Activated CD4-positive, alpha-beta T cell treated with anti-CD3 and anti-CD28 coated beads, Interleukin-2, amount 10 ng/mL, durations not matched to agents 24 days and 14 days (primary cell): ENCODE measurements around the gene COL2A1. TPM values are rescaled to one million over a fixed set of nuclear protein-coding genes. Genes with fewer than 3 reads are reported as not detected.
A peak's percentile ranks its signal among the peaks of the same experiment; 100 is the strongest.

Experiments used
- DNase-seq: peaks from one replicate; pipeline ENCODE4 v3.0.0; 2022
- H3K27ac Mint-ChIP-seq: one replicate; pipeline ENCODE4 v1.8.0; 2022; ENCODE audit warnings: mild to moderate bottlenecking, mixed read lengths
- H3K27me3 Mint-ChIP-seq: one replicate; pipeline ENCODE4 v1.8.0; 2022; ENCODE audit warnings: mixed read lengths
- H3K36me3 Mint-ChIP-seq: one replicate; pipeline ENCODE4 v1.8.0; 2022; ENCODE audit warnings: low read depth, mild to moderate bottlenecking, mixed read lengths
- H3K4me1 Mint-ChIP-seq: one replicate; pipeline ENCODE4 v1.8.0; 2021; ENCODE audit warnings: mixed read lengths
- H3K4me3 Mint-ChIP-seq: one replicate; pipeline ENCODE4 v1.8.0; 2022; ENCODE audit warnings: mild to moderate bottlenecking, moderate library complexity, mixed read lengths
- H3K9me3 Mint-ChIP-seq: one replicate; pipeline ENCODE4 v1.8.0; 2021; ENCODE audit warnings: mixed read lengths
- intact Hi-C: fragments of 100-400 bp; cut with micrococcal nuclease; formaldehyde crosslinking; loops from one replicate; pipeline ENCODE4 v1.15.1; 2023
- total RNA-seq: library from RNA; stranded (reverse); gene quantifications from 2 replicates; pipeline ENCODE4 v1.2.3, GENCODE V29; 2022

Gene COL2A1
- total RNA-seq, 1 donor from 2014 or later = 0.07 TPM

DNA sequence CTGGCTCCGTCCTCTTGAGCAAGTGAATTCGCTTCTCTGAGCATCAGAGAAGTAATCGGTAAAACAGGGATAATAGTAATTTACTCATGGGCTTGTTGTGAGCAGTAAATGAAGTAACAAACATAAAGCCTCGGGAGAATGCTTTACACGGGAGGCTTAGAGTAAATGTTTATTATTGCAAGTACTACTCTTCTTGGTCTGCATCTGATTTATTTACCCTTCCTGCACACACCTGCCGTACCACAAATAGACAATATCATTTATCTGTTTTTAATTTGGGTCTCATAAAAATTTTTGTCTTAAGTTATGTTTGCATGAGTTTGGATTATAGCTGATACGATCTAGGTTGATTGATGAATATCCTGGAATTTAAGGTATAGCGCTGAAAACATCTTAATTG lies 7.8 kb upstream of the COL2A1 start:
- Mint-ChIP-seq H3K9me3 (no peaks in the 10 kb centered on the region), H3K4me1 (no peaks in the 10 kb centered on the region), H3K27me3 (peaks cover 80% of the 10 kb centered on the region), H3K4me3 (no peak overlapping the region), H3K36me3 (no peaks in the 10 kb centered on the region), H3K27ac (no peak overlapping the region)
- intact Hi-C loops = no loop called here
- no peak for DNase-seq

DNA sequence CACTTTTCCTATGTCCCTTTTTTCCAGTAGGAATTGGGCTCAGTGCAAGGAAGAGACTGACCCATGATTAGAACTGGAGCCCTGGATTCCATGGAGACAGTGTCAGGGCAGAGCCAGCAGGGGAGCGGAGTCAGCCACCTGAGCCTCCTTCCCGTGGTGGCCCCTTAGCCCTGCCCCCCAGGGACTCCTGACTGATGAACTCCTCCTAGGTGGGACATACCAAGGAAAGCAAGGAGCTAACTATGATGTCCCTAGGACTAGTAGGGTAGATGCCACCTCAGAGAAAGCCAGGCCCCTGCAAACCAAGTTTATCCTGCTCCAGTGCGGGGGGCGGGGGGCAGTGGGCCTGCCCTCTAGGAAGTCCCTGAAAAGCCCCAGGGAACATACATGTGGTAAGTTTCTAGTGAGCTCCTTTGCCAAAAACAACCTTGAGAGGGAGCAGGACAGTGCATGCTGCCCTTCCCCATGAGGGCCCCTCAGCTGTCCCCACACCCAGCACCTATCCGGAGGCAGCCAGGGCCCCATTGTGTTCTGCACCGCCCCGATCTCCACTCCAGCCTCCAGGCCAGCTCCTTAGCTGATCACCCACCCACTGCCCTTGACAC lies 6.2 kb upstream of the COL2A1 start:
- no peak for DNase-seq
- Mint-ChIP-seq H3K4me1 (peaks cover under 1% of the 10 kb centered on the region), H3K4me3 (no peak overlapping the region), H3K9me3 (no peaks in the 10 kb centered on the region), H3K36me3 (no peaks in the 10 kb centered on the region), H3K27me3 (peaks cover 83% of the 10 kb centered on the region), H3K27ac (no peak overlapping the region)
- intact Hi-C loops = no loop called here

DNA sequence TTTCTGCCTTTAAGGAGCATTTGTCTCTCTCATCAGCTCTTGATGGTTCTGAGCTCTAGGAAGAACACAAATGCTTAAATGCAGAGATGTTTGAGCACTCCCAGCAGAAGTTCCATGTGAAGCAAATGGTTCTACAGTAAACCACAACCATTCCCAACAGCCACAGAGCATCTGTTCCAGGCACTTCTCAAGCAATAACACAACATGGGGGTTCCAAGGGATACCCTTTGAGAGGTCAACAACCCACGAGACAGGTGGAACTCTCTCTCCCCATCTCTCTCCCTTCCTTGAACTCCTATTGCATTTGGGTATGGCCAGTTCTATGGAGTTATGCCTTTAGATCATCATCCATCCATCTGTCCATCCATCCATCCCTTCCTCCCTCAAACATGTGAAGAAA lies 5.2 kb upstream of the COL2A1 start:
- intact Hi-C loops = no loop called here
- Mint-ChIP-seq H3K4me3 (no peak overlapping the region), H3K9me3 (no peaks in the 10 kb centered on the region), H3K4me1 (peaks cover 2% of the 10 kb centered on the region), H3K27ac (no peak overlapping the region), H3K27me3 (peaks cover 84% of the 10 kb centered on the region), H3K36me3 (no peaks in the 10 kb centered on the region)
- no peak for DNase-seq

DNA sequence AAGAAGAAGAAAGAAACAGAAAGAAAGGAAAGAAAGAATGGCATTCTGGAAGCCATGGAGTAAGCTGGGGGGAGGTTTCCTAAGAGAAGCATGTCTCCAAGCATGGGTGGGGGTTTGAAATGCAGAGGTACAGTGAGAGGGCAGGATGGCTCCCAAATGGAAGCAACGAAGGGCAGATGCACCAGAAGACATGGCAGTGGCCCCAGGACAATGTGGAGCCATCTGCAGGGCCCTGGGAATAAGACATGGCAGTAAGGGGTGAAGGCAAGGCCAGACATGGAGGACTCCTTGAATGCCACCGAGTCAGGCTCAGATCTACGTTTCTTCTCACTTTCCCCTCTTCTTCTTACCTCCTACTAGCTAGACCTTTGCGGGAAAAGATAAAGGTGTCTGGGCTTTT lies 4.7 kb upstream of the COL2A1 start:
- H3K36me3 Mint-ChIP-seq = no peaks in the 10 kb centered on the region
- intact Hi-C loops = no loop called here
- peaks cover 2% of the 10 kb centered on the region for H3K4me1 Mint-ChIP-seq
- no peaks in the 10 kb centered on the region for H3K9me3 Mint-ChIP-seq
- no peak overlapping the region for H3K27ac Mint-ChIP-seq
- no peak overlapping the region for H3K4me3 Mint-ChIP-seq
- peaks cover 82% of the 10 kb centered on the region for H3K27me3 Mint-ChIP-seq
- no peak for DNase-seq

DNA sequence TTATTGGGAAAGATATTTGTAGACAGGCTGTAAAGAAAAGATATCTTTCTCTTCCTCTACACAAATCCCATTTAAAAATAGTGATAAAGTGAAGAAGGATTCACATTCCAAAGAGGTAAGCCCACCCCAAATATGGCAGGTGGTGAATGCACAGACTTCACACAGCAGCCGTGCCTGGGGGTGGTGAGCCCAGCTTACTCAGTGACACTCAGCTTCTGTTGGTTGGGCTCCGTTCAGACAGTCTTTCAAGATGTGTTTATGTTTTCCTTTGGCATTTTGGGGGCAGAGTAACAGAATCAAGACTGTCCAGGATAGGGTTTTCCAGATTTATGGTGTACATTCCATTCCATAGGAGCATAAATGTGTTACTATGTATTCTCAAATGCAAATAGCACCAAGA lies 4.1 kb upstream of the COL2A1 start:
- Mint-ChIP-seq H3K27ac (no peak overlapping the region), H3K4me3 (no peak overlapping the region), H3K9me3 (no peaks in the 10 kb centered on the region), H3K36me3 (no peaks in the 10 kb centered on the region), H3K4me1 (peaks cover 8% of the 10 kb centered on the region), H3K27me3 (peaks cover 83% of the 10 kb centered on the region)
- no peak for DNase-seq
- intact Hi-C loops = no loop called here

DNA sequence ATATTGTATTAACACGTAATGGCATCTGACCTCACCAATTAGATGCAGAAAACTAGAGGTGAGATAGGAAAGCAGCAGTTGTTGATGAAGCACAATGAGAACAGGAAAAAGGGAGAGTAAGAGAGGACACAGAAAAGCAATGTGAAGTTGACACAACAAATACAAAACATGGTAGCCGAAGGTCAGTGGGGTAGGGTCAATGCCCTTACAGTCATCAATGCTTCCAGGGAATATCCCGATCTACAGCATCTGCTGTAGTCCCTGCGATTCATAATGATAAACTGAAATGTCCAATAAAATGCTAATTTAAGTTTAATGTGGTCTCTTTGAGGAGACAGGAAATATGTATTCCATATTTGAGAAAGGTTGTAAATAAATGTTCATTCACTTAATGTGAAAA lies 2.9 kb upstream of the COL2A1 start:
- Mint-ChIP-seq H3K4me3 (no peak overlapping the region), H3K27me3 (peaks cover 83% of the 10 kb centered on the region), H3K4me1 (peaks cover 18% of the 10 kb centered on the region), H3K36me3 (no peaks in the 10 kb centered on the region), H3K9me3 (no peaks in the 10 kb centered on the region), H3K27ac (no peak overlapping the region)
- intact Hi-C loops = no loop called here
- DNase-seq = no peak

DNA sequence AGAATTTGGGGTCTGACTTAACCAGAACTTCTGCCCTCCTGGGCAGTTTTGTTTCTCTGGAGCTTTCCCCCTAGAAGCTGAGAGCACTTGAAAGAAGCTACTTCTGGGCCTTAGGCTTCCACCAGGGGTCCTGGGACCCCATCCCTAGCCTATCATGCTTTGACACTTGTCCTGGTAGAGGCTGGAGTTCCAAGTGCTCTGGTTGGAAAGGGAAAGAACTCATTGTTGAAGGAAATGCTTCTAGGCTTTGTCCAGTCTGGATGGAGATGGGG lies 1.4 kb upstream of the COL2A1 start:
- Mint-ChIP-seq H3K36me3 (no peaks in the 10 kb centered on the region), H3K4me1 (peaks cover 33% of the 10 kb centered on the region), H3K27ac (no peak overlapping the region), H3K27me3 (peaks cover 88% of the 10 kb centered on the region), H3K9me3 (no peaks in the 10 kb centered on the region), H3K4me3 (no peak overlapping the region)
- intact Hi-C loops = no loop called here
- DNase-seq = no peak

DNA sequence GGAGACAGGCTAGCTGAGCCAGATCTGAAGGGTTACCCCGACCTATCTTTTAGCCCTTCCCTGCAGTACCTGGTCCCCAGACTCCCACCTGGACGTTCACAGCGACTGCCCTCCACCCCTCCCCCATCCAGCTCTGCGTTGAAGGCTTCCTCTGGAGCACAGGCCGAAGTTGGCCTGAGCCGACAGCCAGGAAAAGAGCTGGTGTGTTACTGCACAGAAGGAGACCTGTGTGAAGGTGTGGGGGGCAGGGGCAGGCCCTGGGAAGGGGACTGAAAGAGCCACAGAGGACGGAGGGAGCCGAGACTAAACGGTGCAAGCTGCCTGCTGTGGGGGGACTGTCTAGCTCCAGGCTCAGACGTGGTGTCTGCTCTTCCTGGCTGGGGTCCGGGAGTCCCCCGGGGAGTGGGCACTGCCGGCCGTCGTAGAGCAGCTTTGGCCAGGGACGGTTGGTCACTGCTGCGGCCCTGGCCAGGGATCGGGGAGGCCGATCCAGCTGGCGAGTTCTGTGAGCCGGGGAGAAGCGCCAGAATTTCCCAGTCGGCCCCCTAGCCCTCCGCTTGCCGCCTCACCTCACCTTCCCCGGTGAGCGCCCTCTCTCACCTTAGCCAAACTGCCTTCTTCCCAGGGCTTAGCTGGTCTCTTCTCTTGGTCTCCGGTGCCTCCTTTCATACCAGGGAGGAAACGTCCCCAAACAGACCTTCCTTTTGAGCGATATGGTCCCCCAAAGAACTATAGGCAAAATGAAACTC lies 899 bp upstream of the COL2A1 start:
- no peak for DNase-seq
- Mint-ChIP-seq H3K4me3 (no peak overlapping the region), H3K36me3 (no peaks in the 10 kb centered on the region), H3K27ac (no peak overlapping the region), H3K9me3 (no peaks in the 10 kb centered on the region), H3K27me3 (peaks cover 91% of the 10 kb centered on the region), H3K4me1 (peaks cover 33% of the 10 kb centered on the region)
- intact Hi-C loops = no loop called here

DNA sequence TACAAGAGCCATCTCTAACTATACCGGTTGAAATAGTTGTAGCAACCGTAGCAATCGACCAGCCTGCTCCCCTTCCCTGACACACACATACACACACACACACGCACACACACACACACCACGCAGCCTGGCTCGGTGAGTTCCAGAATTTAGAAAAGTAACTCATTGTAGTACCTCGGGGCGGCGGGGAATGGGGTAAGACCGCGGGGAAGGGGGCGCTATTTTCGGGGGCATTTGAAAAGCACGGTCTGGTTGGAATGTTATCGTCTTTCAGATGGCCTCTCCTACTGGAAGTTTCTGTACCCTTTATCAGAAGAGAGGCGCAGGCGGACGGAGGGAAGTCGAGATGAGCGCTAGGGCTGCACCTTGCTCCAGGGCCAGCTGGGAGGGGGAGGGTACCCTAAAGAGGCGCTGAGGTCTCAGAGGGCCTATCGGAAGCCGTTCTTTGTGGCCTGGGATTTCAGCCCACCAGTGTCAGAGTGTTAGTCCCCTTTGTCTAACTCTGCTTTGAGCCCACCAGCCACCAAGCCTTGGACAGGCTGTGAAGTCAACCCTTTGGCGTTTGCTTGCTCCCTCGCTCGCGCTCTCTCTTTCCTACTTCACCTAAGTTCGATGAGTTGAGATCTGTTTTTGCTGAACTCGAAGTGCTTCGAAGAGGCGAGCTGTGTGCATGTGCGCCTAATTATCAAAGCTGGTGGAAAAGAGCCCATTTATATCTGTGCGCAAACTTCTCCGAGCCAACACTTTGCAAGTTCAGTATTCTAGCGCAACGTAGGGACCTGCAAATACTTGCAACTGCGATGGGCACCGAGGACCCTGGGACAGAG lies 837 bp downstream of the COL2A1 start:
- Mint-ChIP-seq H3K9me3 (no peaks in the 10 kb centered on the region), H3K27me3 (peaks cover 91% of the 10 kb centered on the region), H3K36me3 (no peaks in the 10 kb centered on the region), H3K4me1 (peaks cover 33% of the 10 kb centered on the region), H3K4me3 (peak overlapping the region; percentile 60), H3K27ac (peak overlapping the region; percentile 32)
- intact Hi-C loops = loop anchor here (5.0 kb wide), 2 partner anchors 184 to 979 kb away; no protein-coding TSS in a partner anchor
- peak; percentile 67 for DNase-seq

DNA sequence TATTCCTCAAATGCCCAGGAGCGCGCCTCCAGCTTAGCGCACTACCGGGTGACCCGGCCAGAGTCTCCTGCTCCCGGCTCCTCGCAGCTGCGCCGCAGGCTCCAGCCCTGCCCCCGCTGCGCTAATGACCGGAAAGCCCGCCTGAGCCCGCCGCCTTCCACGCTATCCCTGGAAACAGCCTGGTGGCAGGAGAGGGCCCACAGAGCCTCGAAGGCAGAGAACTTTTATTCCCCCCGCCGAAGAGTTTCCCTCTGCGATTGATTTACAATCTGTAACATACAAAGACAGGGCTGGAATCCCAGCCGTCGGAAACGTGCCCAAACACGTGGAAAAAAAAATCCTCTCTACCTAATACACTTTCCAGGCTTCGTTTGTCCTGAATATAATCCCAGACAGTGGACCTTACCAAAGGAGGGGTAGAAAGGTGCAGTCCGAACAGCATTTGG lies 1.5 kb downstream of the COL2A1 start:
- Mint-ChIP-seq H3K4me3 (peak overlapping the region; percentile 60), H3K36me3 (no peaks in the 10 kb centered on the region)

DNA sequence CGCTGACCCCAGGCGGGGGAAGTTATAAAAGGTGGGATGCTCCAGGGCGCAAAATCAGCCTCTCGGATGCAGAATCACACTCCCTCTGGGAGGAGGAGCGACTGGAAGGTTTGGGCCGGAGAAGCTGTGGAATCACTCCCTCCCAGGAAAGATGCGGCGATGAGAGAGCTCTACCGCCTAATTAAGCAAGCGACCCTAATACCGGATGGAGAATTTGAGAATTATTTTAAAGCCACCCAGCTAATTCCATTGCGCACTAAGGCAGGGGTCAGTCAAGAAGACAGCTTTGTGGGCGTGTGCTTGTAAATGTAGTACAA lies 1.9 kb downstream of the COL2A1 start:
- intact Hi-C loops = loop anchor here (5.0 kb wide), 2 partner anchors 185 to 980 kb away; no protein-coding TSS in a partner anchor
- no peak overlapping the region for H3K27ac Mint-ChIP-seq
- H3K4me3 Mint-ChIP-seq = peak overlapping the region; percentile 73
- H3K9me3 Mint-ChIP-seq = no peaks in the 10 kb centered on the region
- H3K4me1 Mint-ChIP-seq = peaks cover 33% of the 10 kb centered on the region
- peaks cover 90% of the 10 kb centered on the region for H3K27me3 Mint-ChIP-seq
- H3K36me3 Mint-ChIP-seq = no peaks in the 10 kb centered on the region
- no peak for DNase-seq

More for the DNA sequence above, 1.5 kb downstream of the COL2A1 start:
- DNase-seq = peak; percentile 65
- no peaks in the 10 kb centered on the region for H3K9me3 Mint-ChIP-seq
- H3K4me1 Mint-ChIP-seq = peaks cover 33% of the 10 kb centered on the region
- H3K27ac Mint-ChIP-seq = no peak overlapping the region
- peaks cover 91% of the 10 kb centered on the region for H3K27me3 Mint-ChIP-seq
- intact Hi-C loops = loop anchor here (5.0 kb wide), 2 partner anchors 185 to 980 kb away; no protein-coding TSS in a partner anchor

DNA sequence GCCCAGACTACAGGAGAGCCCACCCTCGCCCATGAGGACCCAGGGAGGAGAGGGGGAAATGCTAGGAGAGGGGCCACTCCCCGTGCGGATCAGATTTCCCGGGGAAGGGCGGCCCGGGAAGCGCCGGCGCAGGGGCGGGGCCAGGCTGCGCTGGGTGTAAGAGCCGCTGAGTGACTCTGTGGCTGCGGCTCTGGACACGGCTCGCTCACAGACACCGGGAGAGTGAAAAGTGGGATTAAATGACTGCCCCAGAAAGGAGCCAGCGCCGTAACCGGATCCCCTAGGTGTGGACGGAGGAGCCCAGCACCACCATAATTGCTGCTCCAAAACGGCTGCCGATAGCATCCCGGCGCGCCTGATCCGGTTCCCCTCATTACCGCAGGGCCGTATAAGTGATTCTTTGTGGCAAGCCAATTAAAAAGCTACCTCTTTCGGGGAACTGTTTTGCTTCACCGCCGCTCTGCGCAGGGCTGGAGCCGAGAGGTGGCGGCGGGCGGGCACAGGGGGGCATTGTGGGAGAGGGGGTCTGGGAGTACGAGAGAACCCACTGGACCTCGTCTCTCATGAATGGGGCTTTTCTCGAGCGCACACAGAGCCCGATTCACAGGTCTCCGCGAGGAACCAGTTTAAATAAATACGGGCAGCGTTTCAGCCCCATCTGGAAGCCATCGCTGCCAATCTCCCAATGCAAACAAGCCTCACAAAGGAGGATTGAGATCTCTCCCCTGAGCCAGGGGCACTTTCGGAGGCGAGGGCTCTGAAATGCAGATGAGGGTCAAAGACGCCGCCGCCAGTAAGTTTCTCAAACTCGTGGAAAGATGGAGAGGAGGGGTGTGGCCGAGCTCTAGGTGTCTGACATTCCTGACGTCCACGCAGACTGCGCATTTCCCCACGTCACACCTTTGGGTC lies 2.5 kb downstream of the COL2A1 start:
- DNase-seq = peak; percentile 72
- Mint-ChIP-seq H3K4me1 (peaks cover 33% of the 10 kb centered on the region), H3K9me3 (no peaks in the 10 kb centered on the region), H3K27me3 (peaks cover 90% of the 10 kb centered on the region), H3K4me3 (peak overlapping the region; percentile 73), H3K36me3 (no peaks in the 10 kb centered on the region), H3K27ac (peak overlapping the region; percentile 42)
- intact Hi-C loops = loop anchor here (5.0 kb wide), 2 partner anchors 186 to 981 kb away; no protein-coding TSS in a partner anchor

DNA sequence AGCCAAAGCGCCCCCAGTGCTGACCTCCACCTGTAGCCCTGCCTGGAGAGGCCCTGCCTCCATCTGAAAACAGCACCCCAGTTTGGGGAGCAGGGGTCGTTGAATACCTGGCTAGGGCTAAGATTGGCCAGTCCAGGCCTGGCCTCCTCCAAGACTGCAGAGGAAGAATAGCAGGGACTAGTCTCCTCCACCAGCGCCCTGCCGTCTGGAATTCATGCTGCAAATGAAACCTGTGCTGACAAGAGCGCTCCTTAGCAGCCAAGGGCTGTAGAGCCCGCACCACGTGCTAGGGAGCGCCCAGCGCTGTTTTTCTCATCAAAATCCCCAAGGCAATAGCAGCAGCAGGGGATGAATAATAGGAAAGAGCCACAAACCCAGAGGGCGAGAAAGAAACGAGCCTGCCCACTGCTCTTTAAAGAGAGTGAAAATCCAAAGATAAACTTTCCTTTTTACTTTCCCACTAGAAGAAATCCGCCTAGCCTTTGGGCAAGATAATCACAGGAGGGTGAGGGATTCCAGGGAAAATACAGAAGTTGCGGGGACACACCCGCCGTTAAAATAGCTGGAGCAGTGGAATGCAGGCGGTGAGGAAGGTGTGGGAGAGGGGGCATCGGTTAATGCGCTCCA lies 3.3 kb downstream of the COL2A1 start:
- intact Hi-C loops = loop anchor here (5.0 kb wide), 2 partner anchors 186 to 981 kb away; no protein-coding TSS in a partner anchor
- H3K27ac Mint-ChIP-seq = peak overlapping the region; percentile 42
- H3K9me3 Mint-ChIP-seq = no peaks in the 10 kb centered on the region
- H3K27me3 Mint-ChIP-seq = peaks cover 86% of the 10 kb centered on the region
- peaks cover 33% of the 10 kb centered on the region for H3K4me1 Mint-ChIP-seq
- peak overlapping the region; percentile 73 for H3K4me3 Mint-ChIP-seq
- no peak for DNase-seq
- no peaks in the 10 kb centered on the region for H3K36me3 Mint-ChIP-seq
